Activated gamma-delta T cell treated with anti-CD3 and anti-CD28 coated beads, Interleukin-2, amount 50 U/mL, for 16 hours (primary cell): ENCODE data around the gene RCL1.
"Not testable (repeated sequence)": the region's sequence is repeated elsewhere in the genome, so short reads cannot be mapped to it uniquely, and the experiment has no call there.

ENCODE experiments used
- DNase-seq: peaks from one replicate; pipeline ENCODE4 v3.0.0-alpha.2; 2020; ENCODE audit warnings: low read depth

Gene RCL1

GRCh38 chr9:4783191-4783590 is 9.6 kb upstream of the RCL1 start:
- not testable (repeated sequence) for DNase-seq

DNA sequence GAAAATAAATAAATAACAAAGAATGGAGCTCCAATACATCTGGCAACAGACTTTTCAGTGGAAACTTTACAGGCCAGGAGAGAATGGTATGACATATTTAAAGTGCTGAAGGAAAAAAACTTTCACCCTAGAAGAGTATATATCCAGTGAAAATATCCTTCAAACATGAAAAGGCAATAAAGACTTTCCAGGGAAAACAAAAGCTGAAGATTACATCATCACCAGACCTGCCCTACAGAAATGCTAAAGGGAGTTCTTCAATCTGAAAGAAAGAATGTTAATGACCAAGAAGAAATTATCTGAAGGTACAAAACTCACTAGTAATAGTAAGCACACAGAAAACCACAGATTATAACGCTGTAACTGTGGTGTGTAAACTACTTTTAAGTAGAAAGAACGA is 8.3 kb upstream of the RCL1 start:
- DNase-seq = no peak

DNA sequence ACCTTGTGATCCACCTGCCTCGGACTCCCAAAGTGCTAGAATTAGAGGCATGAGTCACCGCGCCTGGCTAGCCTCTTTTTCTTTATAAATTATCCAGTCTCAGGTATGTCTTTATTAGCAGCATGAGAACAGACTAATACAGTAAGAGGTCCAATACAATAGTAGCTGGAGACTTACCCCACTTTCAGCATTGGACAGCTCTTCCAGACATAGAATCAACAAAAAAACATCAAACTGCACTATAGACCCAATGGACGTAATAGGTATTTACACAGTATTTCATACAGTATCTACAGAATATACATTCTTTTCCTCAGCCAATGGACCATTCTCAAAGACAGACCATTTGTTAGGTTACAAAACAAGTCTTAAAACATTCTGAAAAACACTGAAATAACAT is 6.1 kb upstream of the RCL1 start:
- no peak for DNase-seq

- DNase-seq = no peak
These were observed 4.9 kb upstream of the RCL1 start for GRCh38 chr9:4787876-4788275.

DNA sequence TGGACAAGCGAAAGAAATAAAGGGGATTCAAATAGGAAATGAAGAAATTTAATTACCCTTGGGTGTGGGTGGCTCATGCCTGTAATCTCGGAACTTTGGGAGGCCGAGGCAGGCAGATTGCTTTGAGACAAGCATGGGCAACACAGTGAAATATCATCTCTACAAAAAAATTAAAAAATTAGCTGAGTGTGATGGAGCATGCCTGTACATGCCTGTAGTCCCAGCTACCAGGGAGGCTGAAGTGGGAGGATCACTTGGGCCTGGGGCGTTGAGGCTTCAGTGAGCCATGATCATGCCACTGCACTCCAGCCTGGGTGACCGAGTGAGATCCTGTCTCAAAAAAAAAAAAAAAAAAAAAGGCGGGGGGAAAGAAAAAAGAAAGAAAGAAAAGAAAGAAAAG is 4.0 kb upstream of the RCL1 start:
- DNase-seq = no peak

GRCh38 chr9:4792054-4792571 is 631 bp upstream of the RCL1 start:
- DNase-seq = no peak

GRCh38 chr9:4793459-4794395 is 983 bp downstream of the RCL1 start:
- no peak for DNase-seq

DNA sequence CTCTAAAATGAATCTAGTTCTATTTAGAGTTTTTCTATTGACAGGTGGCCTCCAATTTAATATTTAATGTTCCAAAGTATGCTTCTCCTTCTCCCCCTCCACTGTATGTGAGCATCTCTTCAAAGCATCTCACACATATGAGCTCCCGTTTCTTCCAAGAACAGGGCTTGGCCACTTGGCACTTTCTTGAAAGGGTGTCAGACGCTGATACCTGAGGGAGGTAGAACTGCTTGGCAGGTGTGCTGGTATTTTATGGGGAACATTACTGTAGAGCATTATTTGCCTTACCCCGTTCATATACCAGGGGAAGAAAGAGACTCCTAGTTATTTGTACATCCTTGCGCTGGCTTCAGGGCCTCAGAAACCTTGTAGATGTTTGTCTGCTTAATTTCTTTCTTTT is 1.9 kb downstream of the RCL1 start:
- no peak for DNase-seq

DNA sequence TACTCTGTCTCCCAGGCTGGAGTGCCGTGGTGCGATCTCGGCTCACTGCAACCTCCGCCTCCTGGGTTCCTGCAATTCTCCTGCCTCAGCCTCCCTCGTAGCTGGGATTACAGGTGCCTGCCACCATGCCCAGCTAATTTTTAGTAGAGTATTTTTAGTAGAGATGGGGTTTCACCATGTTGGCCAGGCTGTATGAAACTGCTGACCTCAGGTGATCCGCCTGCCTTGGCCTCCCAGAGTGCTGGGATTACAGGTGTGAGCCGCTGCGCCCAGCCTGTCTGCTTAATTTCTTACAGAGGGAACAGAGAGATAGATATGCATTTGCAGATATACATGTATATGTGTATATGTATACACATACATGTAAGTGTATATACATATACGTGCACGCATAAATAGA is 2.4 kb downstream of the RCL1 start:
- DNase-seq = not testable (repeated sequence)

DNA sequence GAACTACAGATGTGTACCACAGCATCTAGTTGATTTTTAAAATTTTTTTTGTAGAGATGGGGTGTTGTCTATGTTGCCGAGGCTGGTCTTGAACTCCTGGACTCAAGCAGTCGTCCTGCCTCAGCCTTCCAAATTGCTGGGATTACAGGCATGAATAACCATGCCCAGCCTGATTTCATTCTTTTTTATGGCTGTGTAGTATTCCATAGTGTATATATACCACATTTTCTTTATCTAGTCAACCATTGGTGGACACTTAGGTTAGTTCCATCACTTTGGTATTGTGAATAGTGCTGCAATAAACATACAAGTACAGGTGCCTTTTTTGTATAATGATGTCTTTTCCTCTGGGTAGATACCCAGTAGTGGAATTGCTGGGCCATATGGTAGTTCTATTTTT is 3.8 kb downstream of the RCL1 start:
- DNase-seq = no peak

GRCh38 chr9:4796988-4797853 is 4.5 kb downstream of the RCL1 start:
- no peak for DNase-seq

DNA sequence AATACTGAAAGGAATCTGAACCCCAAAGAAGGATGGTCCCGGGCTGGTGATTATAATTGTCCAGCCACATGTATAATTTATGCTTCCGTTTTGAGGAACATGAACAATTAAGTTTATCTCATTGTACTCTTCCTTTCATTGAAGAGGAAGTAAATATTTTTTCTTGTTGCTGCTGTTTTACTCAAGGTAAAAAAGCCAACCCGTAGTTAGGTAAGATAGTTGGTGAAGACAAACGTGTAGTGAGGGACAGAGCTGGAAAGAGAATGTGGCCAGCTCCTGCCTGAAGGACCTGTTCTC is 5.1 kb downstream of the RCL1 start:
- DNase-seq = no peak

DNA sequence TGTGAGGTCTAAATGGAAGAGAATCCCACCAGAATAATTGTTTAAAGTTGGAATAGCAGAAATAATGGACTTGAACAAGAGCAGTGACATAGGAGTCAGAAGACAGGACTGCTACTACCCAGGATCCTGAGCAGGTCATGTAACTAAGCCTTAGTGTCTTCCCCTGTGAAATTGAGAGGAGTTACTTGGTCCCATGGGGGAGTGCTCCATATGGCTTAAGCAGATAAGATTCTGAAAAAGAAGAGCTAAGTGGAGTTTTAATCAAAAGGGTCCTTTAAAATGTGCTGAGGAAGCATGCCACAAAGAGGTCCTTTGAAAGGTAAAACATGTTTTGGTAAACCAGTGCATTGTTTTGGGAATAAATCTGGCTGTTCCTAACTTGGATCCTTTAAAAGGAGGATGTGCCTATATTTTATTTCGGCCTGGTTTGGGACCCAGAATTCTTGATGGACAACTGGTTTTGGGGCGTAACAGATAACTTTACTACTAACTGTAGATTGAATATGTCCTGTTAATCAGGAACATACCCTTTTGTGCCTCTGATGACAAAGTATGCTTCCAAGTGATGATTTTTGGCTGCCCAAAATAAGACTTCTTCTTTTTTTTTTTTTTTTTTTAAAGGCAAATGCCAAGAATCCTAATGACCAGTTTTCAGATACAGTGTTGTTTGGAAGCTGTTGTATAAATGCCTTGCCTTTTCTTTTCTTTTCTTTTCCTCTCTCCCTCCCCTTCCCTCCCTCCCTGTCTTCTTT is 5.7 kb downstream of the RCL1 start:
- DNase-seq = no peak

DNA sequence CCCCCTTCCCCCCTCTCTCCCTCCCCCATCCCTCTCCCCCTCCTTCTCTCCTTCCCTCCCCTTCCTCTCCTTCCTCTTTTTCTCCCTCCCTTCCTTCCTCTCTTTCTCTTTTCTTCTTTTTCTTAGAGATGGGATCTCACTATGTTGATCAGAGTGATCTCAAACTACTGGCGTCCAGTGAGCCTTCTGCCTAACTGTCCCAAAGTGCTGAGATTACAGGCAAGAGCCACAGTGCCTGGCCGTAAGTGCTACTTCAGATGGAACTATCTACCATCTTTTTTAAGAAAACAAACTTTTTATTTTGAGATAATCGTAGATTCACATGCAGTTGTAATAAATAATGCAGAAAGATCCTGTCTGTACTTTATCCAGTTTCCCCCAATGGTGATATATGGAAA is 6.3 kb downstream of the RCL1 start:
- DNase-seq = no peak

DNA sequence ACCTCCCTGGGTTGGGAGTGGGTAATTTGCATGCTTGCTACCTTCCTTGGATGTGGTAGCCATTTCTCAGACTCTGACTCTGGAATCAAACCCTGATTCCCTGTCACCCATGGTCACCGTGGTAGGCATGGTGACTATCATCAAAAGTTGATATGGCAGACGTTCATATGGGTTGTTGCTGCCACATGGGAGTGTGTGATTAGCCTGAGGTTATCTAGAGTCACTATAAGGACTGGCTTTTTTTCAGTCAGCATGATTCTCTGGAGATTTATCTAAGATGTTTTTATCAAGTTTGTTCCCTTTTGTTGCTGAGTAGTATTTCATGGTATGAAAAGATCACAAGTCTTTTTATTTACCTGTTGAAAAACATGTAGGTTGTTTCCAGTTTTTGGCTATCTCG is 7.0 kb downstream of the RCL1 start:
- DNase-seq = no peak

DNA sequence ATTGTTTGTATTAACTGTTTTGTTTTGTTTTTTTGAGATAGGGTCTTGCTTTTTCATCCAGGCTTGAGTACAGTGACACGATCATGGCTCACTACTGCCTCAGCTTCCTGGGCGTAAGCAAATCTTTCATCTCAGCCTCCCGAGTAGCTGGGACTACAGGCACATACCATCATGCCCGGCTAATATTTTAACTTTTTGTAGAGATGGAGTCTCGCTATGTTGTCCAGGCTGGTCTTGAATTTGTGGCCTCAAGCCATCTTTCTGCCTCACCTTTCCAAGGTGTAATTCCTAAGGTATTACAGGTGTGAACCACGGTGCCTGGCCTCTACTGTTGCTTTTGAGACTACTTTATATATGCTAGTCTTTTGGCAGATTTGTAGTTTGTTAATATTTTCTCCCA is 8.4 kb downstream of the RCL1 start:
- DNase-seq = no peak

GRCh38 chr9:4803670-4804530 is 11.2 kb downstream of the RCL1 start:
- no peak for DNase-seq

- no peak for DNase-seq
These were observed 11.8 kb downstream of the RCL1 start for GRCh38 chr9:4804531-4805016.

DNA sequence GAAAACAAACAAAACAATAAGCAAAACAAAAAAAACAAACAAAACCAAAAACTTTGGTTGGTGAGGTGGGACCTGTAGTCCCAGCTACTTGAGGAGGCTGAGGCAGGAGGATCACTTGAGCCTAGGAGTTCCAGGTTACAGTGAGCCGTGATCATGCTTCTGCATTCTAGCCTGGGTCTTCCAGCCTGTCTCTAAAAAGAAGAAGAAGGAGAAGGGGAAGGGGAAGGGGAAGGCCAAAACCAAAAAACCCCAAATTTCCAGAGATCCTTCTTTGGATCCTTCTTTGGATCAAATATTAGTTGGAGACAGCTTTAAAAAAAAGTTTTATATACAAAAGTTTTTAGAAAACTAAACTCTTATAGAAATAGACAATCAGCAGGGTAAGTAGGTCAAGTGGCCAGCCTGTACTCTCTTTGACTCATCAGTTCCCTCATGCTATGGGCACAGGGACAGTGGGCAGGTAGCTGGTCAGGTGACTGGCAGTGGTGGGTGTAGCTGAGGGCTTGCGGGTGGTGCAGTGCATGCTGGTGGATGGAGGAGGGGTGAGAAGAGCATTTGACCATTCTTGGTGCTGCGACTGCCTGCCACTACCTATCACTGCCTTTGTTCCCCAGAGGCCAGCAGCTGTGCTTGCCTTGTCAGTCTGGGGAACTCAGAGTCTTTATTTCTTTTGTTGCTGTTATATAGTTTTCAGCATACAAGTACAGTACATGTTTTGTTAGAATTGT is 12.6 kb downstream of the RCL1 start:
- no peak for DNase-seq

GRCh38 chr9:4810565-4810964 is 17.8 kb downstream of the RCL1 start:
- DNase-seq = no peak

DNA sequence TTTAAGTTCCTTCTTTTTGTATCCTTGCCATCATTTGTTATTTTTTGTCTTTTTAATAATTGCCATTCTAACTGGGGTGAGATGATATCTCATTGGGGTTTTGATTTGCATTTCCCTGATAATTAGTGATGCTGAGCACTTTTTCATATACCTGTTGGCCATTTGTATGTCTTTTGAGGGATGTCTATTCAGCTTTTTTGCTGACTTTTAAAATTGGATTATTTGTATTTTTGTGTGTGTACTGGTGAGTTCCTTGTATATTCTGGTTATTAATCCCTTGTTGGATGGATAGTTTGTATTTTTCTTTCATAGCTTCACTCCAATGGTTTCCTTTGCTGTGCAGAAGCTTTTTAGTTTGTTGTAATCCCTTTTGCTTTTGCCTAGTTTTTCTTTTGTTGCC is 19.1 kb downstream of the RCL1 start:
- DNase-seq = no peak
